HG02884 (cell line): ENCODE results near the gene POLR2J.

Experiments
- ATAC-seq: cut with Tn5 transposase; IDR thresholded peaks from one replicate; pipeline ENCODE4 v1.9.1; 2021; ENCODE audit warnings: mild to moderate bottlenecking, moderate library complexity; ENCODE audit not compliant: unreplicated experiment

POLR2J gene

DNA sequence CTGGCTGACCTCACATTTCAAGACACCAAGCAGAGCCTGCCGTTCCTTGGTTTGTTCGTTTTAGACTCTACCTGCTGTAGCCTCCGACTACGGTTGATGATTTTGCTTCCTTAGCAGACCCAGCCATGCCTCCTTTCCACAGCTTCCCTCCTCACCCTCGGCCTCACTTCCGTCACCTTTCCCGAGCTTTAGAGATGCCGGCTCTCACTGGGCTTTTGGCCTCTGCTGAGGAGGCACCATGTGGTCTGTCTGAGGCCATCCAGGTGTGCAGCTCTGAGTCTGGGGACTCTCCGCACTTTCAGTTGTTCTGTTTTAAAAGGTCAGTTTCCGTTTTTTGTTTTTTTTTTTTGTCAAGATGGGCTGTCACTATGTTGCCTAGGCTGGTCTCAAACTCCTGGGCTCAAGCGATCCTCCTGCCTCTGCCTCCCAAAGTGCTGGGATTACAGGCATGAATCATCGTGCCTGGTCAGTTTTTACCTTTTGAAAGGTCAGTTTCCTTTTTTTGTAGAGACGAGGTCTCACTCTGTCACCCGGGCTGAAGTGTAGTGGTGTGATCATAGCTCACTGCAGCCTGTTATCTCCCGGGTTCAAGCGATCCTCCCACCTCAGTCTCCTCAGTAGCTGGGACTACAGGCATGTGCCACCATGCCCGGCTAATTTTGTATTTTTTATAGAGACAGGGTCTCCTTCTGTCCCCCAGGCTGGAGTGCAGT is 33.6 kb downstream of the POLR2J start:
- ATAC-seq = peak; percentile 42

DNA sequence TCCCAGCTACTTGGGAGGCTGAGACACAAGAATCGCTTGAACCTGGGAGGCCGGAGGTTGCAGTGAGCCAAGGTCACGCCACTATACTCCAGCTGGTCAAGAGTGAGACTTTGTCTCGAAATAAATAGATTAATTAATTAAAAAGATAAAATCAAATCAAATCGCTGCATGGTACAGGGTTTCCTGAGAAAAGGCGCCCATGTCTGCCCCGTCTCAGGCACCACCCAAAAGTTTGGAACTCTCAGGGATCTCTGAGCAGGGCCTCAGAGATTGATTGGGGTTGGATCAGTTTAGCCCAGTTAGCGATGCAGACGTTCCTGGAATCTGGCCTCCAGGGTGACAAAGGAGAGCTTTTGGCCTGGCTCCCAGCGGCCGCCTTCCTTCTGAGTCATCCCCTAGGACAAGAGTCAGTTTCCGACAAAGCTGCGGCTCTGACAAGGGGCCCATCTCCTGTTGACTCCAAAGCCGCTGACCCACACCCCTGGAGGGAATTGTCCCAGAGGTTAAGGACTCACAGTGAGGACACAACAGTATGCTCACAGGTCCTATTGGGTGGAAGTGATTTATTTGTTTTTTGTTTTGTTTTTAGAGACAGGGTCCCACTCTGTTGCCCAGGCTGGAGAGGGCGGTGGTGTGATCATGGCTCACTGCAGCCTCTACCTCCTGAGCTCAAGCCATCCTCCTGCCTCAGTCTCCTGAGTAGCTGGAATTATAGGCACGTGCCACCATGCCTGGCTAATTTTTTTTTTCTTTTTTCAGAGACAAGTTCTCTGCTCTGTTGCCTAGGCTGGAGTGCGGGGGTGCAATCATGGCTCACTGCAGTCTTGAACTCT is 38.5 kb downstream of the POLR2J start:
- ATAC-seq = no peak

DNA sequence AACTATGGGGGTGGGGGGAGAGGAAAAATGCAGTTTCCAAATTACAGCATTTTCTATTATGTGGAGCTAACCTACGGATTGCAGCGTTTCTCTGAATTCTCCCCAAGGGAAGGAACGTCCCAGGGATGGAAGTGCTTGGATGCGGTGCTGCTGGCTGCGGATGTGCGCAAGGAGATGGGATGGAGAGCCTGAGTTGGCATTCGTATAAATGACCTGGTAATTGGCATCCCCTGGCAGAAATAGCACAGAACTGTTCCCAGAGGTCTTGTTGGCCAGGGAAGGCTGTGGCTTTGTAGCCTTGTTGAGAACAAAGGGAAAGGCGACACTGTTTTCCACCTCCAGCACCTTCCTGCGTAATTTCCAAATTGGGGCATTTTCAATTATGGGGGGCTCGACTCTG is 42.6 kb downstream of the POLR2J start:
- no peak for ATAC-seq

DNA sequence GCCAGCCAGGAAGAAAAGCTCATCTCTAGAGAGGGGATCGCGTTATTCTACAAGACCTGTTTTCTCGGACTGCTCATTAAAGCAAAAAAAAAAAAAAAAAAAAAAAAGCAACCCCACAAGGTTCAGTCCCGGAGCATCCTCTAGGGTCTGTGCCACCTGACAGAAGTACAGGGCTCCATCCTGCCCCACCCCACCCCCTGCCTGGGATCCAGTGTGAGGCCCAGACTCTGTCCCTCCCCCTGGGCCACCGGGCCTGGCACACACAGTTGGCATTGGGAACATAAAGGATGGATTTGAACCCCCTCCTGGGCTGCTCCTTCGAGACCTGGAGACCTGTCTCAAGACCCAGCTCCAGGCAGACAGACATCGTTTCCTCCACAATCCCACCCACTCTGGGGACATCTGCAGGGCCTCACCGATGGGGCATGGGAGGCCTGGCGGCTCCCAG is 44.7 kb downstream of the POLR2J start:
- ATAC-seq = no peak

DNA sequence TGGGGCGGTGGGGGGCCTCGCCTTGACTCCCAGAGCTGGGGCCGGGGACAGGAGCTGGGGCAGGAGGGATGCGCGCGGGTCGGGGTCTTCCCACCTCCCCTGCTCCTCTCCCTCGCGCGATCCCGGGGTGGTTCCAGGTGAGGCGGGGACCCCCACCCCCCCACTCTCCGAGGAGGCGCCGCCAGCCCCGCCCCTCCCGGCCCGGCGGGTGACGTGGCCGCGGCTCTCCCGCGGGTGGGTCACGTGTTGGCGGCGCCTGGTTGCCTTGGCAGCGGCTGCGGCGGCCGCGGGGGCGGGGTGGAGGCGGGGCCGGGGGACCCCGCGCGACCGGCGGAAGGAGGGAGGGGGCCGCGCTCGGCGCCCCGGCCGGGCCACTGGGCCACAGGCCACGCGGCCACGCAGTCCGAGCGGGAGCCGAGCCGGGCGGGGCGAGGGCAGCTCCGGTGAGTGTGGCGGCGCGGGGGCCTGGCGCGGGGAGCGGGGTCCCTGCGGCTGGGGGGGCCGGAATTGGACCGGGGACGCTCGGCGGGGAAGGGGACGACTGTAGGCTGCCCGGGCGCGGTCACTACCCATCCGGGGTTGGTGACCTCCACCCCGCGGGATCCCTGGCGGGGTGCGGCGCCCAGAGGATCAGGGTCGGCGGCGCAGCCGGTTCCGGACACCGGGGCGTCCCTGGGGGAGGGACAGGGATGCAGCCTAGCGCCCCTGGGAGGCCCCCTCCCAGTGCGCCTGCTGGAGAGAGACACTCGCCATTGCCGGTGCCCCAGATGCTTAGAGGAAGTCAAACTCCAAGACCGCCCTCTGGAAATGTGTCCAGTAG is 45.3 kb downstream of the POLR2J start, which contains the start of gene ORAI2:
Gene ORAI2 (plus strand): TSS at position 357 of the 820 bp plus-strand sequence. CDS start 5,382 bp downstream, outside the sequence.
- ATAC-seq = peak; percentile 43

DNA sequence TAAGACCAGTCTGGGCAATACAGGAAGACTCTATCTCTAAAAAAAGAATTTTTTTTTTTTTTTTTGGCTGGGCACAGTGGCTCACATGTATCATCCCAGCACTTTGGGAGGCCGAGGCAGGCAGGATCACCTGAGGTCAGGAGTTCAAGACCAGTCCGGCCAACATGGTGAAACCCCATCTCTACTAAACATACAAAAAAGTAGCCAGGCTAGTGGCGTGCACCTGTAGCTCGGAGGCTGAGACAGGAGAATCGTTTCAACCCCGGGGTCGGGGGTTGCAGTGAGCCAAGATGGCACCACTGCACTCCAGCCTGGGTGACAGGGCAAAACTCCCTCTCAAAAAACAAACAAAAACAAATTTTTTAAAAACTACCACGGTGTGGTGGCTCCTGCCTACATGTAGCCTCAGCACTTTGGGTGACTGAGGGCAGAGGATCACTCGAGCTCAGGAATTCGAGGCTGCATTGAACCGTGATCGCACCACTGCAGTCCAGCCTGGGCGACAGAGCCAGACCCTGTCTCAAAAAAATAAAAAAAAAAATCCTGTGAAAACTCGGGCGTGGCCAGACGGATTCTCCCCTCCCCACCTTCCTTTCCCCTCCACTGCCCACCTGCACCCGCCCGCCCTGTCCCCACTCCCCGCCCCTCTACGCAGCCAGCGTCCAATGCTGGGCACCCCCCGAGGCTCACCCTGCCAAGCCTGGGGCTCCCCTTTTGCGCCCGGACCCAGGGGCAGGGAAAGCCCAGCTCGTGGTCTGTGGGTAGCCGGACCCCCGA is 46.1 kb downstream of the POLR2J start:
- peak; percentile 21 for ATAC-seq

DNA sequence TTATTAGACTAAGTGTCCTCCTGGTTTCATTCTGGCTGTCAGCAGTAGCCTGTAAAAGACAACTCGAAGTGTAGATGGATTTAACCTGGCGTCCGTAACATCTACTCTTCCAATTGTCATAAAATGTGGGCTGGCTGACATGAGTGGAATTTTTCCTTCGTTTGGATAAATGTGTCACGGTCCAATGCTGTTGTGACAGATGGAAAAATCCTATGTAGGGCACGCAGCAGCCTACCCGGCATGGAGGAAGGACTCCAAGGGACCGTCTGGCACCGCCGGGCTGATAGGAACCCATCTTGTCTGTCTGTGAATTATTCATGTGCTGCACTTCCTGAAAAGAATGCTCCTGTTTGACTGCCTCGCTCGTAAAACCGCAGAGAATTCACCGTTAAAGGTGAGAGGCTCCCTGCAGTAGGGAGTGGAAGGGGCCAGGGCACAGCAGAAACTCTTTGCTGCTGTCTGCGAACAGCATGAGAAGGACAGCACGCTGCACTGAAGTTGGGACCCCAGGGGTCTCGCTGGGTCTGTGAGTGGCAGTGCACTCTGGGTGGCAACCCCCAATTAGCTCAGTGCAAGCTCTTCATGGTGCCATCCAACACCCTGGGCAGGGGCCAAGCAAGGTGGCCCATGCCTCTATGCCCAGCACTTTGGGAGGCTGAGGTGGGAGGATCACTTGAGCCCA is 47.0 kb downstream of the POLR2J start:
- ATAC-seq = no peak

DNA sequence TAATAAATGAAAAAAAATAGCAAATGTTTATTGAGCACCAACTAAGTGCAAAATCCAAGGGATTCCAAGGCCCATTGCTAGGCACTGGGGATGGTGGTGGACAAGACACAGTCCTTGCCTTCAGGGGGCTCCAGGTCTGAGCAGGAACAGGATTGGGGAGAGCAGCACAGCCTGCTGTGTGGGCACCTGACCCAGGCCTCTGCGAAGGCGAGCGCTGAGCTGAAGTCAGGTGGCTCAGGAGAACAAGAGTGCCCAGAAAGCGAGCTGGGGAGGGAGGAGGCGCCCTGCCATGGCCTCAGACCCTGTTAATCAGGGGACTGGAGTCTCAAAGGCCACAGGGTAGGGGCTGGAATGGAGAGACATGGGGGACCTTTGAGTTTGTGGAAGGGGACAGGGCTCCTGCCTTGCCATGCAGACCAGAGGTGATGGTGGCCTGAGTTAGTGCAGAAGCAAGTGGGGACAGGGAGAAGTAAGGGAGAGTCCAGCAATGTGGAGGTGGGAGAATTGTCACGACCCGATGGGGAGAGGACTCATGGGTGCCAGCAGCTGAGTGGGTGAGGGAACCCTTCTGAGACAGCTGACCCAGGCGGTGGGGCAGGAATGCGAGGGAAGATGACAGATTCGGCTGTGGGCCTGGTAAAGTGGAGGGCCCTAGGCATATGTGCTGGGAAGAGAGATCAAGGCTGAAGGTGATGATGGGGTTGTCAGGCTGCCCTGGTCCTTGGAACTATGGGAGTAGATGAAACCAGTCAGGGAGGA is 49.4 kb downstream of the POLR2J start:
- no peak for ATAC-seq

DNA sequence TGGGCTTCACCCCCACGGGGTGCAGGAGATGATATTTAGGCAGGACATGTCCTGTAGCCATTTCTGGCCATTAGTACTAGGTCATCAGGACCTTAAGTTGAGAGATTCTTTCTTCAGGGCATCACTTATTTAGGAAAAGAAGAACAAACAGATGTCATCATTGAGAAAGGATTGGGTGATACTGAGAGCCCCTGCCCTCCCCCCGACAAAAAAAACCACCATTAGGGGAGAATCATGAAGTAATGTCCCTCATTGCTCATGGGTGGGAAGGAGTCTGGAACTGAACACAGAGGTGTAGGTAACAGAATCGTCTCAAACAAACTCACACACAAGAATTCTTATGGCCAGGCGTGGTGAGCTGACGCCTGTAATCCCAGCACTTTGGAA is 51.7 kb downstream of the POLR2J start:
- ATAC-seq = no peak

DNA sequence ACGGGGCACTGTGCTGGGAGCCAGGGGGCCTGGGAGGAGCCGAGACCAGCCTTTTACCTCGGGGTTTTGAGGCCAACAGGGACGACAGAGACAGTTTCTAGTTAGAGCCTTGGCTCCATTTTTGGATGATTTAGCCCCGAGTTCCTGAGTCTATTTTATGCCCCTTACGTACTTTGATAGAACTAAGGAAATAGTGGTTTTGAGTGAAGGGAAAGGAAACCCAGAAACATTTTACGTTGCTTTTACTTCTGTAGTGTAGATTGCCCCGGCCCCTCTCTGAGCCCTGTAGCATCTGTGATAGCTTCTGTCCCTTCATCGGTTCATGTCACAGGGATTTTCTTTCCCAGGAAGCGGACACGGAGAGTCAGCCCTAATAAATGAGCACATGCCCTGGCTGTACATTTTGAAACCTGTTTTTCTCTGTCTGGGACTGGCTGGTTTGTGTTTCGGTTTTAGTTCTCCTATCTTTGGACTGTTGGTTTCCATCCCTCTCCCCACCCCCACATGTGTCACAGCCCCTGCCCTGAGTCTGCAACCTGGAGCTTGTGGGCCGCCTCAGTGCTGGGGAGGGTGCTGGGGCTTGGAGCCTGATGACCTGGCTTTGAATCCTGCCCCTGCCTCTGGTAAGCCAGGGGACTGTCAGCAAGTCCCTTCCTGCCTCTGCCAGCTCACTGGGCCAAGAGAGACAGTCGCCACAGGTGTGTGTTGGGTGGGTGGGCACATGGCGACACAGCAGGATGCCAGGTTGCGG is 52.3 kb downstream of the POLR2J start:
- peak; percentile 51 for ATAC-seq

DNA sequence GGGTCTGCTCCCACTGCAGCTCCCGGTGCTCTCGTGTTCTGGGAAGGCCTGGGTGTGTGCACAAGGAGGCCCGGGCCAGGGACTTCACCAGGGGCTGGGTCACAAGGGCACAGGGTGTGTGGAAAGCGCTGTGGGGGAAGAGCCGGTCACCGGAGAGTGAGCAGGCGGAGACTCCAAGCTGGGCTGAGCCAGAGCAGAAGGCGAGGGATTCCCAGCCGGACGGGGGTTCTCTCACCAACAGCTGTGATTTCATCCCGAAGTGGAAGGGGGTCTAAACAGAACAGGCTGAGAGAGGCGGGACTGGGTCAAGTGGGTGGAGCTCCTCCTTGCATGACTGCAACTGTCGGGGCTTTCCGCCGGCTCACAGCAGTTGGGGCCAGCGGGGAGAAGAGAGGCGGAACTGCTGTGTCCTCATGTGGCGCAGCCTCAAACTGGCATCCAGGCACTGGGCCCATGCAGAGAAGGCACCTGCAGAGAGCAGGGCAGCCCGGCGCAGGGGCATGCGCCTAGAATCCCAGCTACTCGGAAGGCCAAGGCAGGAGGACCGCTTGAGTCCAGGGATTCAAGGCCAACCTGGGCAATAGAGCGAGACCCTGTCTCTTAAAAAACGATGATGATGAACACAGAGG is 53.0 kb downstream of the POLR2J start:
- peak; percentile 56 for ATAC-seq

DNA sequence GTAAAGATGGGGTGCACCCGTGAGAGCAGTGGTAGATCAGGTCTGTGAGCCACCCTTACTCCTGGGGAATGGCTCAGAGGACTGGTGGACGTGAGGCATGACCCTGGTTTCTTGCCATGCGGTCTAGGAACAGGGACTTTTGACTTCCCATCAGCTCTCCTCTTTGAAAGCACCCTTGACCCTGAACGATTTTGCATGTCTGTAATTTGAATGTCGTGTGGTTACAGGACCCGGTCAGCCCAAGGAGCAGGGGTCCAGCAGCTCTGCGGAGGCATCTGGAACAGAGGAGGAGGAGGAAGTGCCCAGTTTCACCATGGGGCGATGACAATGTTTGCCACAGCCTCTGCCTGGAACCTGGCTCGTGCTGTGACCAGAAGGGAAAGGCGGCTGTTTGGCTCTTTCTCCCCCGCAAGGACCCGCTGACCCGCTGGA is 53.9 kb downstream of the POLR2J start:
- ATAC-seq = no peak

DNA sequence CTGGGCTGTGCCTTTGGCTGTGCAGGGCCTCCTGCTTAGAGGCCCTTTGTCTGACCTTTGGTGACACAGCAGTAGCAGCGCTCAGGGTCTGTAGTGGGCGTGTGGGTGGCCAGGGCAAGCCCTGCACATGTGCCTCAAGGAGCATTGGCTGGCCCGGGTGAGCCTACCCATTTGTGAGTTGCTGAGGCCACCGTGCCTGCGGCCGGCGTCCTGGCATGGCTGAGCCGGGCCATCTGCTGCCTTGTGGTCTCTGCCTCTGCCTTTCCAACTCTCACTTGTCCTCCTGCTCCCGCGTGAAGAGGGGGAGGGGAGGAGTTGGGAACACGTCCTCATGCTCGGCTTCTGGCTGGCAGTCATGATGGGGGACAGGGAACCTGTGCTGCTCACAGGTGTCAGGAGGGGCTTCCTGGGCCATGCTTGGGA is 54.6 kb downstream of the POLR2J start:
- ATAC-seq = no peak
